Mesothelial cell of epicardium (in vitro differentiated cells): Measurements from ENCODE around the gene PTPRN2. TPM values are rescaled to one million over a fixed set of nuclear protein-coding genes. Genes with fewer than 3 reads are reported as not detected.

Experiments used
- DNase-seq, 2 experiments: peaks; one replicate each; pipeline ENCODE4 v3.0.0; 2021; ENCODE audit warnings: low spot score in 2 of 2; ENCODE audit not compliant: unreplicated experiment in 2 of 2
- H3K27ac Mint-ChIP-seq: 2 replicates; pipeline ENCODE4 v1.8.0; 2021; ENCODE audit warnings: mixed read lengths
- H3K27me3 Mint-ChIP-seq: 2 replicates; pipeline ENCODE4 v1.8.0; 2021; ENCODE audit warnings: low read depth, mixed read lengths
- H3K36me3 Mint-ChIP-seq: 2 replicates; pipeline ENCODE4 v1.8.0; 2021; ENCODE audit warnings: mixed read lengths
- H3K4me1 Mint-ChIP-seq: 2 replicates; pipeline ENCODE4 v1.8.0; 2021; ENCODE audit warnings: mixed read lengths
- H3K4me3 Mint-ChIP-seq: 2 replicates; pipeline ENCODE4 v1.8.0; 2021; ENCODE audit warnings: mild to moderate bottlenecking, moderate library complexity, mixed read lengths
- H3K9me3 Mint-ChIP-seq: 2 replicates; pipeline ENCODE4 v1.8.0; 2021; ENCODE audit warnings: mixed read lengths
- total RNA-seq: library from RNA; stranded (reverse); gene quantifications from 3 replicates; pipeline ENCODE4 v1.2.1, GENCODE V29; 2021
- TF ChIP-seq, protein P1 (sequence below): fragments of 200-600 bp; sonication (generic); IDR thresholded peaks from one replicate; pipeline ENCODE4 v1.5.0; 2021; ENCODE audit warnings: antibody characterized with exemption; ENCODE audit not compliant: unreplicated experiment

PTPRN2 gene
- total RNA-seq, 1 donor from 2014 or later: 2.2 TPM

- Mint-ChIP-seq H3K4me3 (no peak overlapping the region), H3K27me3 (peaks cover 15% of the 10 kb centered on the region), H3K4me1 (peaks cover 8% of the 10 kb centered on the region)
Observed at GRCh38 chr7:157660971-157661610, 926.5 kb downstream of the PTPRN2 start.

GRCh38 chr7:157658851-157659412 is 928.7 kb downstream of the PTPRN2 start:
- Mint-ChIP-seq H3K36me3 (no peaks in the 10 kb centered on the region), H3K4me1 (peaks cover 7% of the 10 kb centered on the region), H3K27ac (no peak overlapping the region), H3K9me3 (no peaks in the 10 kb centered on the region), H3K27me3 (peaks cover 13% of the 10 kb centered on the region), H3K4me3 (no peak overlapping the region)
- TF ChIP-seq, protein P1, sequence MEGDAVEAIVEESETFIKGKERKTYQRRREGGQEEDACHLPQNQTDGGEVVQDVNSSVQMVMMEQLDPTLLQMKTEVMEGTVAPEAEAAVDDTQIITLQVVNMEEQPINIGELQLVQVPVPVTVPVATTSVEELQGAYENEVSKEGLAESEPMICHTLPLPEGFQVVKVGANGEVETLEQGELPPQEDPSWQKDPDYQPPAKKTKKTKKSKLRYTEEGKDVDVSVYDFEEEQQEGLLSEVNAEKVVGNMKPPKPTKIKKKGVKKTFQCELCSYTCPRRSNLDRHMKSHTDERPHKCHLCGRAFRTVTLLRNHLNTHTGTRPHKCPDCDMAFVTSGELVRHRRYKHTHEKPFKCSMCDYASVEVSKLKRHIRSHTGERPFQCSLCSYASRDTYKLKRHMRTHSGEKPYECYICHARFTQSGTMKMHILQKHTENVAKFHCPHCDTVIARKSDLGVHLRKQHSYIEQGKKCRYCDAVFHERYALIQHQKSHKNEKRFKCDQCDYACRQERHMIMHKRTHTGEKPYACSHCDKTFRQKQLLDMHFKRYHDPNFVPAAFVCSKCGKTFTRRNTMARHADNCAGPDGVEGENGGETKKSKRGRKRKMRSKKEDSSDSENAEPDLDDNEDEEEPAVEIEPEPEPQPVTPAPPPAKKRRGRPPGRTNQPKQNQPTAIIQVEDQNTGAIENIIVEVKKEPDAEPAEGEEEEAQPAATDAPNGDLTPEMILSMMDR: no peak
- DNase-seq: no peak

More at GRCh38 chr7:157660971-157661610, 926.5 kb downstream of the PTPRN2 start:
- Mint-ChIP-seq H3K27ac (no peak overlapping the region), H3K9me3 (no peaks in the 10 kb centered on the region), H3K36me3 (no peaks in the 10 kb centered on the region)
- DNase-seq: no peak
- TF ChIP-seq, protein P1: no peak

- TF ChIP-seq, protein P1: no peak
- H3K4me3 Mint-ChIP-seq: no peak overlapping the region
- H3K9me3 Mint-ChIP-seq: no peaks in the 10 kb centered on the region
- no peaks in the 10 kb centered on the region for H3K36me3 Mint-ChIP-seq
- no peak for DNase-seq
- peaks cover 2% of the 10 kb centered on the region for H3K4me1 Mint-ChIP-seq
- H3K27ac Mint-ChIP-seq: no peak overlapping the region
- H3K27me3 Mint-ChIP-seq: peaks cover 14% of the 10 kb centered on the region
Observed at GRCh38 chr7:157657741-157658740, 929.6 kb downstream of the PTPRN2 start.

DNA sequence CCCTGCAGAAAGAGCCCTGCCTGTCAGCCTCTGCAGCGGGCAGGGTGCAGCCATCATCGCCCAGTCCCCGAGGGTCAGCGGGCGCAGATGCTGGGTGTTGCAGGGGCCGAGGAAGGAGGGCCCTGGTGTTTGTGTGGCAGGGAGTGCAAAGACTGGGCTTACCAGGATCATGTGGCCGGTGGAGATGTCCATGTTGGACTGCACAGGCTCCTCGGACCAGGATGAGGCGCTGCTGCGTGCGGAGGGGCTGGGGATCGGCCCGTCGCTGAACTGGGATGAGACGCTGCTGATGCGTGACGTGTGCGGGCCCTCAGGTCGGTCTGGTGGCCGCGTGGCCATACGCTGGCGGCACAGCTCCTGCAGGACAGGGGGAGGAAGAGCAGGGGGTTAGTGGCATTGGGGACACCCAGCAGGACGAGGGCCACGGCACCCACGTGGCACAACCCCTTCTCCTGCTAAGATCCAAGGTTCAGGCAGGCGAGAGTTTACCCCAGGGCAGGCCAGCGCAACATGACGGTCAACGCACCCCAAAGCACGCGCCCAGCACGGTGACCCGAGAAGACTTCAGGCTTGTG is 931.3 kb downstream of the PTPRN2 start:
- TF ChIP-seq, protein P1: no peak
- peak in 1 of 2 experiments; percentile 22 for DNase-seq
- Mint-ChIP-seq H3K4me1 (no peaks in the 10 kb centered on the region), H3K27ac (no peak overlapping the region), H3K4me3 (no peak overlapping the region), H3K27me3 (peaks cover 18% of the 10 kb centered on the region), H3K9me3 (no peaks in the 10 kb centered on the region), H3K36me3 (no peaks in the 10 kb centered on the region)

DNA sequence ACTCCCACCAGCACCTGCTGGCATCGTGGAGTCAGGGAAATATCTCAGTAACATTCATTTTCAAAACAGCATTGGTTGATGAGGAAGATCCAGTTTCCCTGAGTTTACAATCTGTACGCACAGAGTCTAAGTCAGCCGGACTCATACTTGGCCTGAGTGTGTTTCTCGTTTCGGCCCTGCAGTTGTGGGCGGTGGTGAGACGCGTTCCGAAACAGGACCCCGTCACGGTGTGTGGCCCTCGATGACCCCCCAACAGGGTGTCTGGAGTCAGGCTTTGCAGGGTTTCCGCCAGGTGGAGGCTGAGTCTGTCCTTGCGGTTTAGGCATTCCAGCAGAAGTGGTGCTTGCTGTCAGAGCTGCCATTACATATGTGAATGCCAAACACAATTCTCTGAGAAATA is 933.3 kb downstream of the PTPRN2 start:
- H3K27ac Mint-ChIP-seq: no peak overlapping the region
- H3K27me3 Mint-ChIP-seq: peaks cover 13% of the 10 kb centered on the region
- no peak overlapping the region for H3K4me3 Mint-ChIP-seq
- DNase-seq: no peak
- TF ChIP-seq, protein P1: no peak
- no peaks in the 10 kb centered on the region for H3K4me1 Mint-ChIP-seq
- H3K36me3 Mint-ChIP-seq: no peaks in the 10 kb centered on the region
- H3K9me3 Mint-ChIP-seq: no peaks in the 10 kb centered on the region
